Measurements from ENCODE around the gene HMGCR. TPM values are rescaled to one million over a fixed set of nuclear protein-coding genes. Genes with fewer than 3 reads are reported as not detected.

The HMGCR gene
- total and polyA plus RNA-seq, 2 donors from 2014 or later: 16.4 to 39.0 TPM

- no peak overlapping the region for H3K27ac ChIP-seq (ENCODE audit: low read depth in 2 of 2, low read length in 2 of 2)
- intact Hi-C loops (cut with DNase I): no loop called here
- H3K9ac ChIP-seq (ENCODE audit: low read length in 3 of 3): peak overlapping the region in 2 of 3 donors; percentile 7 to 92
- no peak for TF ChIP-seq CTCF (IDR thresholded peaks at IDR 0.05; ENCODE audit: borderline replicate concordance, extremely low read depth, insufficient read depth)
- H3K4me3 ChIP-seq (ENCODE audit: low read length in 3 of 3): peak overlapping the region; percentile 84 to 97 (median 90)
- H3K27me3 ChIP-seq (ENCODE audit: control insufficient read depth, insufficient read depth, low read length): no peaks in the 10 kb centered on the region
- peaks cover 0 to 6% (median 3%) of the 10 kb centered on the region in 3 donors for H3K4me1 ChIP-seq (ENCODE audit: control insufficient read depth in 2 of 3, insufficient read depth in 2 of 3, low read depth in 1 of 3, low read length in 3 of 3)
- H3K9me3 ChIP-seq (ENCODE audit: control insufficient read depth in 2 of 3, insufficient read depth in 1 of 3, low read length in 3 of 3): no peaks in the 10 kb centered on the region
- H3K36me3 ChIP-seq (ENCODE audit: control insufficient read depth in 2 of 3, insufficient read depth in 3 of 3, low read length in 3 of 3): no peaks in the 10 kb centered on the region
- FAIRE-seq (no peak), DNase-seq (no peak)
Measured at GRCh38 chr5:75338408-75338807, 1.4 kb downstream of the HMGCR start.

GRCh38 chr5:75340714-75341478, 3.9 kb downstream of the HMGCR start:
- DNase-seq (no peak), FAIRE-seq (no peak)
- TF ChIP-seq CTCF (IDR thresholded peaks at IDR 0.05; ENCODE audit: borderline replicate concordance, extremely low read depth, insufficient read depth): no peak
- intact Hi-C loops (cut with DNase I): no loop called here
- Histone ChIP-seq H3K36me3 (ENCODE audit: control insufficient read depth in 2 of 3, insufficient read depth in 3 of 3, low read length in 3 of 3) (peaks cover 0 to 4% (median 1%) of the 10 kb centered on the region in 3 donors), H3K9me3 (ENCODE audit: control insufficient read depth in 2 of 3, insufficient read depth in 1 of 3, low read length in 3 of 3) (no peaks in the 10 kb centered on the region), H3K4me3 (ENCODE audit: low read length in 3 of 3) (no peak overlapping the region), H3K9ac (ENCODE audit: low read length in 3 of 3) (no peak overlapping the region), H3K27me3 (ENCODE audit: control insufficient read depth, insufficient read depth, low read length) (no peaks in the 10 kb centered on the region), H3K27ac (ENCODE audit: low read depth in 2 of 2, low read length in 2 of 2) (no peak overlapping the region), H3K4me1 (ENCODE audit: control insufficient read depth in 2 of 3, insufficient read depth in 2 of 3, low read depth in 1 of 3, low read length in 3 of 3) (peaks cover 0 to 6% (median 3%) of the 10 kb centered on the region in 3 donors)

- intact Hi-C loops (cut with DNase I): no loop called here
- DNase-seq (no peak), FAIRE-seq (no peak)
- Histone ChIP-seq H3K27me3 (ENCODE audit: control insufficient read depth, insufficient read depth, low read length) (no peaks in the 10 kb centered on the region), H3K9me3 (ENCODE audit: control insufficient read depth in 2 of 3, insufficient read depth in 1 of 3, low read length in 3 of 3) (no peaks in the 10 kb centered on the region), H3K36me3 (ENCODE audit: control insufficient read depth in 2 of 3, insufficient read depth in 3 of 3, low read length in 3 of 3) (peaks cover 2 to 12% (median 3%) of the 10 kb centered on the region in 3 donors), H3K27ac (ENCODE audit: low read depth in 2 of 2, low read length in 2 of 2) (no peak overlapping the region), H3K4me3 (ENCODE audit: low read length in 3 of 3) (no peak overlapping the region), H3K4me1 (ENCODE audit: control insufficient read depth in 2 of 3, insufficient read depth in 2 of 3, low read depth in 1 of 3, low read length in 3 of 3) (peaks cover 0 to 3% (median 3%) of the 10 kb centered on the region in 3 donors), H3K9ac (ENCODE audit: low read length in 3 of 3) (no peak overlapping the region)
- no peak for TF ChIP-seq CTCF (IDR thresholded peaks at IDR 0.05; ENCODE audit: borderline replicate concordance, extremely low read depth, insufficient read depth)
Measured at GRCh38 chr5:75341934-75342333, 4.9 kb downstream of the HMGCR start.
